Activated gamma-delta T cell treated with anti-CD3 and anti-CD28 coated beads, Interleukin-2, amount 50 U/mL, for 16 hours (primary cell): ENCODE results near the gene FOXN1.
"Not testable (repeated sequence)": the region's sequence is repeated elsewhere in the genome, so short reads cannot be mapped to it uniquely, and the experiment has no call there.

Source experiments
- DNase-seq: peaks from one replicate; pipeline ENCODE4 v3.0.0-alpha.2; 2020; ENCODE audit warnings: low read depth

FOXN1 gene, protein sequence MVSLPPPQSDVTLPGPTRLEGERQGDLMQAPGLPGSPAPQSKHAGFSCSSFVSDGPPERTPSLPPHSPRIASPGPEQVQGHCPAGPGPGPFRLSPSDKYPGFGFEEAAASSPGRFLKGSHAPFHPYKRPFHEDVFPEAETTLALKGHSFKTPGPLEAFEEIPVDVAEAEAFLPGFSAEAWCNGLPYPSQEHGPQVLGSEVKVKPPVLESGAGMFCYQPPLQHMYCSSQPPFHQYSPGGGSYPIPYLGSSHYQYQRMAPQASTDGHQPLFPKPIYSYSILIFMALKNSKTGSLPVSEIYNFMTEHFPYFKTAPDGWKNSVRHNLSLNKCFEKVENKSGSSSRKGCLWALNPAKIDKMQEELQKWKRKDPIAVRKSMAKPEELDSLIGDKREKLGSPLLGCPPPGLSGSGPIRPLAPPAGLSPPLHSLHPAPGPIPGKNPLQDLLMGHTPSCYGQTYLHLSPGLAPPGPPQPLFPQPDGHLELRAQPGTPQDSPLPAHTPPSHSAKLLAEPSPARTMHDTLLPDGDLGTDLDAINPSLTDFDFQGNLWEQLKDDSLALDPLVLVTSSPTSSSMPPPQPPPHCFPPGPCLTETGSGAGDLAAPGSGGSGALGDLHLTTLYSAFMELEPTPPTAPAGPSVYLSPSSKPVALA

DNA sequence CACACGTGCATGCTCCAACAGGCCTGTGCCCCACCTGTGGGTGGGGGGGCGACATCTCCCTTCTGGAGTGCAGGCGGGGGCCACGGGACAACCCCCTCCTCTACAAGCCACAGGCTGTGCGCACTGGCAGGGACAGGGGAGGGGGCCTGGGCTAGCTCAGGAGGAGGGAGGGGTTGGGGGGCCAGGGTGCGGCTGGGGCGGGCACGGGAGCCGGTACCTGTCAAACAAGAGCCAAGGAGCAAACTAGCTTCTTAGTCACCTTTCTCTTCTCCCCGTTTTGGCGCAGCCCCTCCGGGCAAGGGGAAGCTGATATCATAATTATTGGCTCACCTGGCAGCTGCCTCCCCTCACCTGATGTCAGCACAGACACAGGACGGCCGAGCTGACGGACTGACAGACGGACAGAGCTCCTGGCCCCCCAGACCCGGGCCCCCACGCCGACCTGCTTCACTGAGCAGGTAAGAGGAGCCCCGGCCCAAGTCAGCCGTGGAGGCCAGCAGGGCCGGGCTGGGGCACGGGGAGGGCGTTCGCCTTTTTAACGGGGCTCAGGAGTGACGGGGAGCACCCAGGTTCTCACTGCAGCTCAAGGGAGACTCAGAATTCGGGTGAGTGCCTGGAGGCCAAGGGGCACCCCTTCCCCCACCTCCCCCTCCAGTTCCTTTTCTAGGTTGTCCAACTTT, at the start of gene FOXN1:
TSS of gene FOXN1 (plus strand) at position 363 of the 680 bp plus-strand sequence. CDS start 17,622 bp downstream, outside the sequence.
- DNase-seq: no peak

DNA sequence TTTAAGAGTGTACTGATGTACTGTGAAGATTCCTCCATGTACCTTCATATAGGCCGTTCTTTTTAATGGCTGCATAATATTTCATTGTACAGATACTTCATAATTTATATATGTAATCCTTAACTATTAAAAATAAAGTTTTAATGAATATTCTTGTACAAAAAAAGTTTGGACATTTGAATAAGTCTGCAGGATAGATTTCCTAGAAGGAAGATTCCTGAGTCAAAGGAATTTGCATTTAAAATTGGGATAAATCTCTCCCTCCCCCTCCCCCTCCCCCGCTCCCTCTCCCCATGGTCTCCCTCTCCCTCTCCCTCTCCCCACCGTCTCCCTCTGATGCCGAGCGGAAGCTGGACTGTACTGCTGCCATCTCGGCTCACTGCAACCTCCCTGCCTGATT, 48.3 kb upstream of the FOXN1 start:
- no peak for DNase-seq

DNA sequence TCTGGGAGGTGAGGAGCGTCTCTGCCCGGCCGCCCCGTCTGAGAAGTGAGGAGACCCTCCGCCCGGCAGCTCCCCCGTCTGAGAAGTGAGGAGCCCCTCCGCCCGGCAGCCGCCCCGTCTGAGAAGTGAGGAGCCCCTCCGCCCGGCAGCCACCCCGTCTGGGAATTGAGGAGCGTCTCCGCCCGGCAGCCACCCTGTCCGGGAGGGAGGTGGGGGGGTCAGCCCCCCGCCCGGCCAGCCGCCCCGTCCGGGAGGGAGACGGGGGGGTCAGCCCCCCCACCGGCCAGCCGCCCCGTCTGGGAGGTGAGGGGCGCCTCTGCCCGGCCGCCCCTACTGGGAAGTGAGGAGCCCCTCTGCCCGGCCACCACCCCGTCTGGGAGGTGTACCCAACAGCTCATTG, 47.3 kb upstream of the FOXN1 start:
- not testable (repeated sequence) for DNase-seq

DNA sequence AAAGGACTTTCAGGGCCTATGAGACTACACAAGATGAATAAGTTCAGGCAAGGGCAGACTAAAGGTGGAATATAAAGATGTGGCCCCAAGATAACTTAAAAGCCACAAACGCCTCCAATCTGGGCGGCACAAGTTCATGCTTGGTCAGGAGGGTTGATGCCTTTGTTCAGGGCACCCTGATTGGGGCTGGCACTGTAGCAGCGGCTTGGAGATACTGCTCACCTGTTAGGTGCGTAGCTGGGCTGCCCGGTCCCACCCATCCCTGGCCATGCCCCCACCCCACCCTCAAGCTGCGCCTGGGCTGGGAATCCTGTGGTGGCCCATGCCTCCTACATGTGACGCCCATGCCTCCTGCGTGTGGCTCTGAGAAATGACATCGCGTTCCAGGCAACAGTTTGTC, 45.2 kb upstream of the FOXN1 start:
- DNase-seq: no peak

DNA sequence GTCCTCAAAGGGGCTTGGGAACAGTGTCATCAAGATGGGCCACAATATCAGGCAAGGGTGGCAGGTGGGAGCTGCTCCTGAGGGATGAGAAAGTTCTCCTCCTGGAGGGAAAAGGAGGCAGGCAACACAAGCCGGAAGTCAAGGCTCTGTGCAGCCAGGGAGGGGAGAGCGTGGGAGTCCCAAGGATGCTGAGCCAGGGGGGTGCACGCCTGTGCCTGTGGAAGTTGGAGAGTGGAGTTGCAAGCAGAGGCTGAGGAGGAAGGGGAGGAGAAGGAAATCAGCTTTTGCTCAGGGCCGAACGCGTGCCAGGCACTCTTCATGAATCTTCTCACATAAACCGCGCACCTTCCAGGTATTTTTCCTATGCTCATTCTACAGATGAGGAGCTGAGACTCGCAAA, 40.1 kb upstream of the FOXN1 start:
- DNase-seq: no peak

DNA sequence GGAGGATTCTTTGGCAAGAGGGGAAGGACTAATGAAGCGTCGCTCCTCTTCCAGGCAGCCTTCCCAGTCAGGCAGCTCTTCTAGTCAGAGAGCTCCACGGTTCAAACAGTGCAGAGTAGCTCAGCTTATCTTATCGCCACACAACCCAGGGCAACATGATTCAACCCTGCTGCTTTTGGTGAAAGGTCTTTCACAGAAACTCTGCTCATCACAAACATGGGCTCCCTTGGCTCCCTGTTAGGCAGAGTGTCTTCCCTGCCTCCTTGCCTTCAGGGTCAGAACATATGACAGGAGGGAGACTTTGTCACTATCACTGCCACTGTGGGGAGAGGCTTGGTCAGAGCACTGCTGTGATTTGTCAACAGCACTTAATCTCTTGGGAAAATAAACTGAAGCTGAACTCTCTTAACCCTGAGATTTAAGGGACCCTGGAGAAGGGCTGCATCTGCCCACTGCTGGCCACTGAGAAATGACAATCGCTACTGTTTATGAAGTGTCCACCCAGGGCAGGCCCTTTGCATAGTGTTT, 39.6 kb upstream of the FOXN1 start:
- no peak for DNase-seq

DNA sequence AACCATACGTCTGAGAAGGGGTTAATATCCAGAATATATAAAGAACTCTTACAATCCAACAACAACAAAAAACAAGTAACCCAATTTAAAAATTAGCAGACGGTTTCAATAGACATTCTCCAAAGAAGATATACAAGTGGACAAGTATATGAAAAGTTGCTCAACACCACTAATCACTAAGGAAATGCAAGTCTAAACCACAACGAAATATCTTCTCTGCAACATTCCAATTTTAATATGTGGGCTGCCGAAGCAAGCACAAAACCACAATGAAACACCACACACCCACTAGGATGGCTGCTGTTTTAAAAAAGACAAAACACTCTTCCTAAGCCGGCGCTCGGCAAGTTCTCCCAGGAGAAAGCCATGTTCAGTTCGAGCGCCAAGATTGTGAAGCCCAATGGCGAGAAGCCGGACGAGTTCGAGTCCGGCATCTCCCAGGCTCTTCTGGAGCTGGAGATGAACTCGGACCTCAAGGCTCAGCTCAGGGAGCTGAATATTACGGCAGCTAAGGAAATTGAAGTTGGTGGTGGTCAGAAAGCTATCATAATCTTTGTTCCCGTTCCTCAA, 38.6 kb upstream of the FOXN1 start:
- no peak for DNase-seq

DNA sequence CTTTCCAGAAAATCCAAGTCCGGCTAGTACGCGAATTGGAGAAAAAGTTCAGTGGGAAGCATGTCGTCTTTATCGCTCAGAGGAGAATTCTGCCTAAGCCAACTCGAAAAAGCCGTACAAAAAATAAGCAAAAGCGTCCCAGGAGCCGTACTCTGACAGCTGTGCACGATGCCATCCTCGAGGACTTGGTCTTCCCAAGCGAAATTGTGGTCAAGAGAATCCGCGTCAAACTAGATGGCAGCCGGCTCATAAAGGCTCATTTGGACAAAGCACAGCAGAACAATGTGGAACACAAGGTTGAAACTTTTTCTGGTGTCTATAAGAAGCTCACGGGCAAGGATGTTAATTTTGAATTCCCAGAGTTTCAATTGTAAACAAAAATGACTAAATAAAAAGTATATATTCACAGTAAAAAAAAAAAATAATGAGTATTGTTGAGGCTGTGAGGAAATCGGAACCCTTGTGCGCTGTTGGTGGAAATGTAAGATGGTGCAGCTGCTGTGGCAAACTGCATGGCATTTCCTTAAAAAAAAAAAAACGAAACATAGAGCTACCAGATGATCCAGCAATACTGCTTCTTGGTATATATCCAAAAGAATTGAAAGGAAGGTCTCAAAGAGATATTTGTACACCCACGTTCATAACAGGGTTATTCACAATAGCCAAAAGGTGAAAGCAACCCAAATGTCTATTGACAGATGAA, 38.0 kb upstream of the FOXN1 start:
- DNase-seq: not testable (repeated sequence)

DNA sequence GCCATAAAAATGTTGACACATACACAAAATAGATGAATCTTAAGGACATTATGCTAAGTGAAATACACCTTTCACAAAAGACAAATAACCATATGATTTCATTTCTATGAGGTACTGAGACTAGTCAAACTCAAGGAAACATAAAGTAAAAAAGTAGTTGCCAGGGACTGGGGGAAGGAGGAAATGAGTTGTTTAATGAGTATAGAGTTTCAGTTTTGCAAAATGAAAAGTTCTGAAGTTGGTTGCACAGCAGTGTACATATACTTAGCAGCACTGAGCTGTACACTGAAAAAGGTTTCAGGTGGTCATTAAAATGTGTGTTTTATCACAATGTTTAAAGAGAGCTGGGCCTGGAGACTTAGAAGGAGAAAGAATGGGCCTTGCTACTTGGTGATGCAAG, 37.4 kb upstream of the FOXN1 start:
- DNase-seq: no peak

DNA sequence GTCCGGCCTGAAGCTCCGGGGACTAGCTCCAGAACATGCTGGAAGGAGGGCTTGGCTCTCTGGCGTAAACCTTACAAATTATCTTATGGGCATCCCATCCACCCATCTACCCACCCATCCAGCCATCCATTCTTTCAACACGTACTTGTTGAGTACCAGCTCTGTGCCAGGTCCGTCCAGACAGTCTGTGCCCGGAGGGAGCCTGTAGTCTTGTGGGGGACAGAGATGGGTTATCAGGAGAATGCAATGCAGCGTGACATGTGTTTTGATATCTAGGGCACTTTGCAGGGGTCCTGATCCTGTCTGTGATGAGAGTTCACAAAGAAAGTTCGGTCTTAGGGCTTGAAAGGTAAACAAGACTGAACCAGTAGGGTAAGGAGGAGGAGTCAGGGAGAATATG, 36.8 kb upstream of the FOXN1 start:
- DNase-seq: no peak

DNA sequence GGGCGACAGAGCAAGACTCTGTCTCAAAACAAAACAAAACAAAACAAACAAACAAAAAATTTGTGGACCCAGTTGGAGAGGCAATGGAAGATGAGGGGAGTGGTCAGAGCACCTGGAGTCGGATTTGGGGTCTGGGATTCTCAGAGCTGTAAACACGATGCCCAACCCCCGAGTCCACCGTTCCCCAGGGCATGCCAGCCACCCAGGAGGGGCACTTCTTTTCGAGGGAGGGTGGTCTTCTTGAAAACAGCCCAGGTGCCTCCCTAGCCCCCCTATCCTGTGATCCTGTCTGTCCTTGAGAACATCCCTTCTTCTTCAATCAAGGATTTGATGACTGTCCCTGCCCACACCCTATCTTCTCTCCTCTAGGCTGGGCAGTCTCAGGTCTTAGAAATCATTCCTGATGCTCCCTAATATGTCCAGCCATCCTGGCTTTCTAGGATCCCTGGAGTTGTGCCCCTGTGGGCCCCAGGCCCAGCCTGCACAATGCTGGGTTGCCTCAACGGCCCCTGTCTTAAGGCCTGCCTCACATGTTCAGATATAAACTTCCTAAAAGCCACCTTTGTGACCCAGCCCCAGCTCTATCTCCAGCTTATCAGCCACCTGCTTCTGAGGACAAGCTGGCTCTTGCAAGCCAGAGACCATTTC, 35.8 kb upstream of the FOXN1 start:
- no peak for DNase-seq

DNA sequence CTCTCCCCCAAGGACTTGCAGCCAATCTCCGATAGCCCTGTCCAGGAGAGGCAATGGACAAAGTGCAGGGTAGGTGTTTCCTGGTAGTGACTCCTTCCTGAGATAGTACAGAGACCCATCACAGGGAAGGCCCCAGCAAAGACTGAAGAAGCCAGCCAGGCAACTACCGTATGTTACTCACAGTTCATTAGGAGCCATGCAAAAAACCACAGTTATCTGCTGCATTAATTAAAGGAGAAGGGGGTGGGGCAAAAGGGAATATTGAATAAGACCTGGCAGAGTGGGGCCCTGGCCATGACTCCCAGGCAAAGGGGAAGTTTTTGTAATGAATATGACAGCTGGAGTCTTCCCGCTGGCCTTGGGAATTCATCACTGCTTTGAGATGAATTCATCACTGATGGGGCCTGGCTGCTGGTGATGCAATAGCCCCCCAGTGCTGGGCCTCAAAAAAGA, 35.2 kb upstream of the FOXN1 start:
- no peak for DNase-seq

DNA sequence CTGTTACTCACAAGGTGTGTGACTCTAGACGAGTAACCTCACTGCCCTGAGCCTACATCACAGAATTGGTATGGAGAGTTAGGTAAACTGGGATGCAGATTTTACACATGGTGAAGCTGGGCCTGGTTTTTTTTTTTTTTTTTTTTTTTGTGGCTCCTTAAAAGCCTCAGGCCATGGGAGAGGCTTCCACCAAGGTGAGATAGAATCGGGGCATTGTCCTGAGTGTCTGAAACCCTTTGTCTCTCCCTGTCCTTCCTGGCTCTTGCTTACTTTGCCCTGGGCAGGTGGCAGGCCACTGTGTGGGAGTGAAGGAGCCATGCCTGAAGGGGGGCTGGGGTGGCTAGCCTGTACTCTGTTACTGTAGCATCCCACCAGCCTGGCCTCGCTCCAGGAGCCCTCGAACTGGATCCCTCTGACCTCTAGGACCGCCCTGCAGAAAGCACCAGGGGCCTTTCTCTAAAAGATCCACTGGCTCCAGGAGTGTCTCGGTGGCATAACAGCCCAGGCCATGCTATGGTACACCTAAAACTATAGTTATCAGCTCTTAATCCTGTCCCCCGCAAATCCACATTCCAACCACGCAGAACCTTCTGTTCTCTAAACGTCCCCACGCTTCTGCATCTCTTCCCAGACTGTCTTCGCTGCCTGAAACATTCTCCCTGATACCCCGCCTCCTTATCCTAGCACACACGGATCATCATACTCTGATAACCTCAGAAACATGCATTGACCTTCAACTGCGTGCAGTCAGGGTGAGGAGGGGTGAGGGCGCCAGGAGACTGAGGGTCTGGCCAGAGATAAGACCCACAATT, 34.4 kb upstream of the FOXN1 start:
- DNase-seq: no peak

DNA sequence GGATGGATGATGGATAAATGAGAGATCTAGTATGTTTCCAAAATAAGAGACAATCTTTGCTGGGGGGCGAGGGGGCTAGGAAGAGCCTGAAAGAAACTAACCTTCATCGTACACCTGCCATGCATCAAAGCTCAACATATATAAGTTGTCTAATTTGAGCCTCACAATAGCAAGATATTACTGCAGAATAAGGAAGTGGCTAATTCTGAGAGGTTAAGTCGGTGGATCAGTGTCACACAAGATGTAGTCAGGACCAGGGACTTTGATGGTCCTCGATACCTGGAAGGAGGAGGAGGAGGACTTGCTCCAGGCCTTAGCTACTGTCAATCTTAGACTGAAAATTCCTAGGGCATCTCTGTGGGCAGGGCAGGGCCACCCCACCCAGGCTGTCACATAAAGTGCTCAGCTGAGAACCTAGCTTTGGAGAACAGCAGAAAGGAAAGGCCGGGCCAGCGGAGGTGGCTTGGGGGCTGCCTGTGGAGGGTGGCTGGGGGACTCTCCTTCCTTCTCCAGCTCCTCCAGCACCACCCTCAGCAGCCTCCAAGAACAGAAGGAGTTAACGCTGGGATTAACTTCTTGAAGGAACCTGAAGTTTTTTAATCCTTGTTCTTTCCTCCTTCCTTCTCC, 33.2 kb upstream of the FOXN1 start:
- no peak for DNase-seq

DNA sequence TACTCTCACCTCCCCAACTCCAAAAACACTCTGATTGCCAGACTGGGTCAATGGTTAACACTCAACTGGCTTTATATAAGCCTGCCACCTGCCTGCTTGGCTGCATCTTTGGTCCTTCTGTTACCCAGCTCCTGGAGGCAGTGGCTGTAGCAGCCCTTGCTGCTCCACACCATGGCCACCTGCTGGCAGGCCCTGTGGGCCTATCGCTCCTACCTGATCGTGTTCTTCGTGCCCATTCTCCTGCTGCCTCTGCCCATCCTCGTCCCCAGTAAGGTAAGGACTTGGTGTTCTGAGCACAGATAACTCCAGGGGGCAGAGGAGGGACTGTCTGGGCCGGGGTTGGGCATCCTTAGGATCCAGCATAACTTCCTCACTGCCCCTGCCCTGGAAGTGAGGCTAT, 32.6 kb upstream of the FOXN1 start, which contains the start of gene SLC13A2:
TSS of gene SLC13A2 (plus strand) at position 103 of the 400 bp plus-strand sequence. CDS start at position 172, 69 bp downstream.
- no peak for DNase-seq

DNA sequence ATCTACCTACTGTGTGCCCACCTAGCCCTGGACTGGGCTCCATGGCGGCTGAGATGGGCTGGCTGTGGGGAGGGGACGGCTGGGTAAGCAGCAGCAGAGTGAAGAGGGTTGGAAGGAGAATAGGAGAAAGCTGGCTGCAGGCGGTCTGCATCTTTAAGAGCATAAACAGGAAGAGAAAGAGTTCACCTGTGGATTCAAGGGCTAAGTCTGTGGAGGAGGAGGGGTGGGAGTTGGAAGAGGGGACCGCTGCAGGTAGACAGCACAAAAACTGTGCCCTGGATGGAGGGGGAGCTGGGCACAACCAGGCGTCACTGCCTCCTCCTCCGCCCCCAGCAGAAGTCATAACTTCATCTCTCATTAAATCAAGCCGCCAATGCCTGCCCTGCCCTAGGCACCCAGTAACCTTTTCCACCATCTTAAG, 32.0 kb upstream of the FOXN1 start:
- no peak for DNase-seq

DNA sequence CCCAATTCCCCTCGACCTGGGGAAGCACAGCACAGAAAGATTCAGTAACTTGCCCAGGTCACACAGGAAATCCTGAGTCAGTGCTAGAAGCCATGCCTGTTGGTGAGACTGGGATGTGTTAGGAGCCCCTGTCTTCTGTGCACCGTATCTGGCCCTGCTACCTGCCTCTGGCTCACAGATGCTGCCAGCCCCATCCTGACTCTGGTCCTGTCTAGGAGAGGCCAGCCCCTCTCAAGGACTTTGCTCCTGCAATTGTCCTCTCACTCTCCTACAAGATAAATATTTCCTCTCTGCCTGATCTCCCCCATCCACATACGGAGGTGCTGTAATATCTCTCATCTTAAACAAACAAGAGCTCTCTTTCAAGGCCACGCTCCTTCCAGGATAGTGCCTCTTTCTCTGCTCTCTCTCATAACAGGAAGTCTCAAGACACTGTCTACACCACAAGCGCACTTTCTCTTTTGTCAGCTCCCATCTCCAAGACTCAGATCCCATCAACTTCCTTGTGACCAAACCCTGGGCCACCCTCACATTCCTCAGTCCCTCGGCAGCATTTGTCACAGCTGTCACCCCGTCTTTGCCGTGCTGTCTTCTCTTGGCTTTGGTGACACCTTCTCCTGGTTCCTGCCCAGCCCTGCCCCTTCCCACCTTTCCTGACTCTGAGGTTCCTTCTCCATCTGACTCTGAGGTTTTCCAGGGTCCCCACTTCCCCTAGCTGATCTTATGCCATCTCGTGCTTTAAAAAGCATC, 30.8 kb upstream of the FOXN1 start:
- no peak for DNase-seq

DNA sequence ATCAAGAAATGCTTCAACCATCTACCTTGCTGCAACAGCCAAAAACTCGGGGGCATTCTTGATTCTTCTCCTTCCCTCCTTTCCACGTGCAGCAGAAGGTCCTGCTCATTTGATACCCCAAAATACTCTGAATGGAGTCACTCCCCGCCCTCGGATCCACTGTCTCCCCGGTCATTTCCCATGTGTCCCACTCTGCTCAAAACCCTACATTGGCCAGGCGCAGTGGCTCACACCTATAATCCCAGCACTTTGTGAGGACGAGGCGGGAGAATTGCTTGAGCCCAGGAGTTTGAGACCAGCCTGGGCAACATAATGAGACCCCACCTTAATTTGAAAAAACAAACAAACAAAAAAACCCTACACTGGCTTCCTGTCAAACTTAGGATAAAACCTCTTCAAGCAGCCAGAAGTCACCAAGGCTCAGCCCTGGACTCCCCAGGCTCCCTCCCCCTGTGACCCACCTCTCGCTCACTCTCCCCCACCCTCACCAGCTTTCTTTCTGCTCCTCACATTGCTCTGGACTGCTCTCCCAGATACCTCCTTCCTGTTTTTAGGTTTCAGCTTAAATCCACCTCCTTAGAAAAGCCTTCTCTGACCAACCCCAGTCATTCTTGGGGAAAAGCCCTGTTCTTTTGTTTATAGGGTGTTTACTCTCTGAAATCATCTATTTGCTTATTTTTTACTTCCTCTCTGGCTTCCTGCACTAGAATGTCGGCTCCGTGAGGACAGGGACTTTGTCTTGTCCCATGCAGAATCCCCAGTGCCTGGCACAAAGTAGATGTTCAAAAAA, 29.9 kb upstream of the FOXN1 start:
- no peak for DNase-seq
